ENCODE measurements around the gene ACTL7B. TPM values are rescaled to one million over a fixed set of nuclear protein-coding genes. Genes with fewer than 3 reads are reported as not detected.
"Not testable (repeated sequence)": the region's sequence is repeated elsewhere in the genome, so short reads cannot be mapped to it uniquely, and the experiment has no call there.

Gene ACTL7B
- polyA plus RNA-seq (ENCODE audit: low read depth in 6 of 6), result not detected

- ATAC-seq (ENCODE audit: low read depth in 2 of 2) (no peak), DNase-seq (no peak)
- Mint-ChIP-seq H3K27ac (peak within 1 kb of the TSS in 1 of 6 donors; percentile 76), H3K4me3 (no peak within 1 kb of the TSS), H3K36me3 (no peaks in the 10 kb centered on the region), H3K4me1 (peaks cover 0 to 4% (median 0%) of the 10 kb centered on the region in 3 donors), H3K9me3 (peaks cover 0 to 6% (median 0%) of the 10 kb centered on the region in 7 donors), H3K27me3 (peaks cover 0 to 5% (median 0%) of the 10 kb centered on the region in 3 donors)
Observed at GRCh38 chr9:108855888-108856287, at the start of gene ACTL7B. Gene ACTL7B, minus strand, starts transcription at chr9:108855986. Its CDS starts 56 bp downstream, at chr9:108855930.

- Mint-ChIP-seq H3K4me3 (no peak overlapping the region), H3K27me3 (no peaks in the 10 kb centered on the region), H3K4me1 (peaks cover 0 to 4% (median 0%) of the 10 kb centered on the region in 3 donors), H3K9me3 (no peaks in the 10 kb centered on the region), H3K27ac (no peak overlapping the region), H3K36me3 (peaks cover 67 to 68% of the 10 kb centered on the region in 2 donors)
- DNase-seq (no peak), ATAC-seq (ENCODE audit: low read depth in 2 of 2) (no peak)
Observed at GRCh38 chr9:108905494-108905893, 49.7 kb upstream of the ACTL7B start.

GRCh38 chr9:108904161-108904560 lies 48.4 kb upstream of the ACTL7B start:
- peaks cover 0 to 4% (median 0%) of the 10 kb centered on the region in 3 donors for H3K4me1 Mint-ChIP-seq
- H3K27me3 Mint-ChIP-seq, result no peaks in the 10 kb centered on the region
- H3K36me3 Mint-ChIP-seq, result peaks cover 60 to 63% of the 10 kb centered on the region in 2 donors
- no peak for DNase-seq
- no peak overlapping the region for H3K4me3 Mint-ChIP-seq
- no peaks in the 10 kb centered on the region for H3K9me3 Mint-ChIP-seq
- ATAC-seq (ENCODE audit: low read depth in 2 of 2), result no peak
- H3K27ac Mint-ChIP-seq, result no peak overlapping the region

GRCh38 chr9:108903420-108904103 lies 47.8 kb upstream of the ACTL7B start:
- H3K27ac Mint-ChIP-seq, result no peak overlapping the region
- no peak for DNase-seq
- H3K36me3 Mint-ChIP-seq, result peaks cover 56 to 57% of the 10 kb centered on the region in 2 donors
- ATAC-seq (ENCODE audit: low read depth in 2 of 2), result no peak
- peaks cover 0 to 4% (median 0%) of the 10 kb centered on the region in 3 donors for H3K4me1 Mint-ChIP-seq
- no peaks in the 10 kb centered on the region for H3K27me3 Mint-ChIP-seq
- no peaks in the 10 kb centered on the region for H3K9me3 Mint-ChIP-seq
- no peak overlapping the region for H3K4me3 Mint-ChIP-seq

- no peak for ATAC-seq (ENCODE audit: low read depth in 2 of 2)
- H3K27me3 Mint-ChIP-seq, result no peaks in the 10 kb centered on the region
- peaks cover 65% of the 10 kb centered on the region in 2 donors for H3K36me3 Mint-ChIP-seq
- peaks cover 0 to under 1% (median 0%) of the 10 kb centered on the region in 3 donors for H3K4me1 Mint-ChIP-seq
- no peak overlapping the region for H3K4me3 Mint-ChIP-seq
- H3K9me3 Mint-ChIP-seq, result no peaks in the 10 kb centered on the region
- peak overlapping the region in 1 of 6 donors; percentile 16 for H3K27ac Mint-ChIP-seq
- DNase-seq, result no peak
Observed at GRCh38 chr9:108900176-108900575, 44.4 kb upstream of the ACTL7B start.

- H3K4me3 Mint-ChIP-seq, H3K4me1 Mint-ChIP-seq: not testable (repeated sequence)
- peak overlapping the region in 1 of 6 donors; percentile 69 for H3K27ac Mint-ChIP-seq
Observed at GRCh38 chr9:108899023-108899695, 43.4 kb upstream of the ACTL7B start.

GRCh38 chr9:108897324-108898096 lies 41.7 kb upstream of the ACTL7B start:
- Mint-ChIP-seq H3K27ac (peak overlapping the region in 2 of 6 donors; percentile 1 to 21), H3K4me1 (no peaks in the 10 kb centered on the region), H3K4me3 (no peak overlapping the region), H3K36me3 (peaks cover 55 to 60% of the 10 kb centered on the region in 2 donors), H3K27me3 (no peaks in the 10 kb centered on the region), H3K9me3 (no peaks in the 10 kb centered on the region)
- no peak for DNase-seq
- no peak for ATAC-seq (ENCODE audit: low read depth in 2 of 2)

More at GRCh38 chr9:108899023-108899695, 43.4 kb upstream of the ACTL7B start:
- H3K27me3 Mint-ChIP-seq; DNase-seq; ATAC-seq (ENCODE audit: low read depth in 2 of 2); H3K9me3 Mint-ChIP-seq: not testable (repeated sequence)
- peaks cover 64 to 67% of the 10 kb centered on the region in 2 donors for H3K36me3 Mint-ChIP-seq

- ATAC-seq (ENCODE audit: low read depth in 2 of 2) (no peak), DNase-seq (no peak)
- Mint-ChIP-seq H3K27ac (no peak overlapping the region), H3K4me3 (no peak overlapping the region), H3K36me3 (peaks cover 52 to 56% of the 10 kb centered on the region in 2 donors), H3K4me1 (no peaks in the 10 kb centered on the region), H3K27me3 (no peaks in the 10 kb centered on the region), H3K9me3 (no peaks in the 10 kb centered on the region)
Observed at GRCh38 chr9:108894225-108894997, 38.6 kb upstream of the ACTL7B start.

GRCh38 chr9:108889649-108890067 lies 33.9 kb upstream of the ACTL7B start:
- DNase-seq (no peak), ATAC-seq (ENCODE audit: low read depth in 2 of 2) (no peak)
- Mint-ChIP-seq H3K27ac (peak overlapping the region in 1 of 6 donors; percentile 4), H3K4me1 (no peaks in the 10 kb centered on the region), H3K4me3 (no peak overlapping the region), H3K9me3 (no peaks in the 10 kb centered on the region), H3K36me3 (peaks cover 29 to 47% of the 10 kb centered on the region in 2 donors), H3K27me3 (no peaks in the 10 kb centered on the region)

- DNase-seq; H3K9me3 Mint-ChIP-seq; H3K27ac Mint-ChIP-seq; H3K4me3 Mint-ChIP-seq; ATAC-seq (ENCODE audit: low read depth in 2 of 2); H3K4me1 Mint-ChIP-seq; H3K27me3 Mint-ChIP-seq: not testable (repeated sequence)
- H3K36me3 Mint-ChIP-seq, result peaks cover 19 to 42% of the 10 kb centered on the region in 2 donors
Observed at GRCh38 chr9:108886594-108887271, 30.9 kb upstream of the ACTL7B start.

- Mint-ChIP-seq H3K36me3 (peaks cover 11 to 45% of the 10 kb centered on the region in 2 donors), H3K4me1 (no peaks in the 10 kb centered on the region), H3K27me3 (no peaks in the 10 kb centered on the region), H3K9me3 (no peaks in the 10 kb centered on the region), H3K27ac (peak overlapping the region in 2 of 6 donors; percentile 25 to 57), H3K4me3 (no peak overlapping the region)
- ATAC-seq (ENCODE audit: low read depth in 2 of 2) (no peak), DNase-seq (no peak)
Observed at GRCh38 chr9:108885643-108886348, 30.0 kb upstream of the ACTL7B start.

GRCh38 chr9:108884701-108885100 lies 28.9 kb upstream of the ACTL7B start:
- ATAC-seq (ENCODE audit: low read depth in 2 of 2) (no peak), DNase-seq (no peak)
- Mint-ChIP-seq H3K4me1 (no peaks in the 10 kb centered on the region), H3K36me3 (peaks cover 15 to 50% of the 10 kb centered on the region in 2 donors), H3K27me3 (no peaks in the 10 kb centered on the region), H3K4me3 (no peak overlapping the region), H3K27ac (no peak overlapping the region), H3K9me3 (no peaks in the 10 kb centered on the region)

Data from naive B cell (primary cell).